ENCODE measurements around the gene ARHGEF40.
A peak's percentile ranks its signal among the peaks of the same experiment; 100 is the strongest.

Gene ARHGEF40

DNA sequence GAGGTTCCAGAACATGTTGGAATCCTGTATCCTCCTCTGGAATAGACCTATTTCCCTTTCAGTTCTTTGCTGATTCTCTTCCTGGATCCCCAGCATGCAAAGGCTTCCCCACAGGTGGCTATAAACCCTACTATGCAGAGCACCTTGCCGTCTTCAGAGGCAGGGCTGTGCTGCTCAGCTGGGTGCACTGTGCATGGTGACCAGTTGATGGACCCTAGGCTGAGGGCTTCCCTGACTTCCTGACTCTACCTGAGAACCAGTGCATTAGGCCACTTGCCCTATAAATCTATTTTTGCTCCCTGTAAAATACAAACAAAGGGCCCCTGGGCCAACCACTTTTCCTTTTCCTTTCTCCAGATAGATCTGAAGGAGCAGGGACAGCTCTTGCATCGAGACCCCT, 14.3 kb downstream of the ARHGEF40 start:
- DNase-seq: no peak

DNA sequence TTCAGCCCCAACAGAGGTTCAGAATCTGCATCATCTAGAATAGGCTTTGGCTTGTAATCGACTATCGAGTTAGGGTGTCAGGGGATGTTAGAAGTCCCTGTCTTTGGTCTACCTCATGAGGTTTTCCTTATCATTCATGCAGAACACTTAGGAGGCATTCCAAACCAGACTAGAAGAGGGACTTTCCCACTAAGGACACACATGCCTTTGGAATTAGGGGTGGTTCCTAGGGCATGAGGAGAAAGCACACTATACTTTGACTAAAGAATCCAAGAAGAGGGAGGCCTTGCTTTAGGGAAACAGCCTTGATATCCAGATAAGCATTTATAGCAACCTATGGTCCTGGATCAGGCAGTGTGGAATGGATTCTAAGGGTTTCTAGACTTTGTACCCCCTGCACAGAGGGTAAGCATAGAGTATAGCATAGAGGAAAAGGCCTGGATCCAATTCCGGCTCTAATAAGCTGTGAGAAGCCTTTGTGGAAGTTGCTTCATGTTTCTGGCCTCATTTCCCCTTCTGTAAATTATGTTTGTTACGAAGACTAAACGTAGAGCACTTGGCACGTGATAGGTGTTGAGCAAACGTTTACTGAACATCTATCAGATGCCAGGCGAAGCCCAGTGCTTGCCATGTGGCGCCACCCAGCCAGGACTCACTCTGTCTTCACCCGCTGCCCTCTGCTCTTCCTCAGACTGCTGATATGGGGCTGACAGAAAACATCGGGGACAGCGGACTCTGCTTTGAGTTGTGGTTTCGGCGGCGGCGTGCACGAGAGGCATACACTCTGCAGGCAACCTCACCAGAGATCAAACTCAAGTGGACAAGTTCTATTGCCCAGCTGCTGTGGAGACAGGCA, 15.1 kb downstream of the ARHGEF40 start:
- no peak for DNase-seq

DNA sequence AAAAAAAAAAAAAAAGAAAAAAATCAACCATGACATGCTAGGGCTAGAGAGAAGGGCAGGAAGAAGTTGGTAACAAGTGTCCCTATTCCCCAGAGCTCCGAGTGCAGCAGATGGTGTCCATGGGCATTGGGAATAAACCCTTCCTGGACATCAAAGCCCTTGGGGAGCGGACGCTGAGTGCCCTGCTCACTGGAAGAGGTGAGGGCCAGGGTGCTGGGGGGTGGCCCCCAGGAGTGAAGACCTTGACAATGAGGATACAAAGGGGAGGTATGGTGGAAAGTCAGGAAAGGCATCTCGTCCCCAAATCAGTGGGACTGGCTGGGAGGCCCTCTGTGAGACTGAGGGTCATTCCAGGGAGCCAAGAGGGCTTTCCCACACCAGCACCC, 16.8 kb downstream of the ARHGEF40 start:
- DNase-seq: no peak

DNA sequence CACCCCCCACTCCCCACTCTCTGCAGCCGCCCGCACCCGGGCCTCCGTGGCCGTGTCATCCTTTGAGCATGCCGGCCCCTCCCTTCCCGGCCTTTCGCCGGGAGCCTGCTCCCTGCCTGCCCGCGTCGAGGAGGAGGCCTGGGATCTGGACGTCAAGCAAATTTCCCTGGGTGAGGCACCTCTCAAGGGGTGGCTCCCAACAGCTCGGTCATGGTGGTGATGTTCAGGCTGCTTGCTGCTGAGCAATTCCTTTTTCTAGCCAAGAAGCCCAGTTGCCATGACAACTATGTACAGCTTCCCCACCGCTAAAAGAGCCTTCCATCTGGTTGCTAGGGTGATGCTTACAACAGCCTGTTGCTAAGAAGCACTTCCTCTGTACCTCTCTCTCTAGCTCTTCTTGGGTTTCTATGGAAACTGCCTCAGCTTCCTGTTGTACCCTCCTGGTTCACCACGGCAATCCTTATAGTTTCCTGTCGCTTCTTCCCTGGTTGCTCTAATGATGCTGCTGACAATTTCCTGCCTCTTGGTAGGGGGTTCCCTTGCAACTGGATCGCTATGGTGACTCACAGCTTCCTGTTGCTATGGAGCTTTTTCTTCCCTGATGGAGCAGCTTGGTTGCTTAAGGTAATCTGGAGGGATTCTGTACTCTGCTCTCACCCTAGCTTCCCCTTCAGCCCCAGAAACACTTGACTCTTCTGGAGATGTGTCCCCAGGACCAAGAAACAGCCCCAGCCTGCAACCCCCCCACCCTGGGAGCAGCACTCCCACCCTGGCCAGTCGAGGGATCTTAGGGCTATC, 17.4 kb downstream of the ARHGEF40 start:
- peak in 1 of 2 experiments; percentile 62 for DNase-seq

DNA sequence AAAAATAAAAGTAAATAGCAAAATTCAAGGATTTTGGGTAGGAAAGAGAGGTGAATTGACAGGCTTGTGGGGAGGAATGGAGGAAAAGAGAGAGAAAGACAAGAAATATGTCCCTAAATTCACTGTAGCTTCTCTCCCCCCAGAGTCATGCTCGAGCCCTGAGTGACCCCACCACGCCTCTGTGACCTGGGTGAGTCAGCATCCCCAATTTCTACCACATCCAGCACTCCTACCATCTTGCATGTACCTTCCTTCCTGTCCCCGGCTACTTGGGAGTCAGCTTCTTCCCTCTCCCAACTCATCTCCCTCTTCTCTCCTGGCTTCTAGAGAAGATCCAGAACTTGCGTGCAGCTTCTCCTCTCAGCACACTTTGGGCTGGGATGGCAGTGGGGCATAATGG, 18.6 kb downstream of the ARHGEF40 start:
- no peak for DNase-seq

DNA sequence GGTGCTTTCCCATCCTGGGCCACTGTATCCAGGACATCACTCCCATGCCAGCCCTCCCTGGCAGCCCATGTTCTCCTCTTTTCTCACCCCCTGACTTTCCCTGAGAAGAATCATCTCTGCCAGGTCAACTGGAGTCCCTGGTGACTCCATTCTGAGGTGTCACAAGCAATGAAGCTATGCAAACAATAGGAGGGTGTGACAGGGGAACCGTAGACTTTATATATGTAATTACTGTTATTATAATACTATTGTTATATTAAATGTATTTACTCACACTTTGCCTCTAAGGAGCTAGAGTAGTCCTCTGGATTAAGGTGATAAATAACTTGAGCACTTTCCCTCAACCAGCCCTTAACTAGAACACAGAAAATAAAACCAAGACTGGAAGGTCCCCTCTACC, 19.2 kb downstream of the ARHGEF40 start:
- no peak for DNase-seq

DNA sequence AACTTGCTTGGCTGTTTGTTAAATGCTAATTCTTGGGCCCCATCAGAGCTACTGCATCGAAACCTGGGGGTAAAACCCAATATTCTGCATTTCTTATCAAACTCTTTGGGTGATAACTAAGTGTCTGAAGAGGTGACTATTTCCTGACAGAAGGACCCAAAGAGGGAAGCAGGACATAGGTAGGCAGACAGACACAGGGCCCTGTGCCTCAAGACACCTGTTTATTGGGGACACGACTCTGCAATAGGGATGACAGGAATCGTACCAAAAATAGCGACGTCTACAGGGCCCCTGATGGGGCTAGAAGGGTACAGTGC, 19.7 kb downstream of the ARHGEF40 start:
- no peak for DNase-seq

DNA sequence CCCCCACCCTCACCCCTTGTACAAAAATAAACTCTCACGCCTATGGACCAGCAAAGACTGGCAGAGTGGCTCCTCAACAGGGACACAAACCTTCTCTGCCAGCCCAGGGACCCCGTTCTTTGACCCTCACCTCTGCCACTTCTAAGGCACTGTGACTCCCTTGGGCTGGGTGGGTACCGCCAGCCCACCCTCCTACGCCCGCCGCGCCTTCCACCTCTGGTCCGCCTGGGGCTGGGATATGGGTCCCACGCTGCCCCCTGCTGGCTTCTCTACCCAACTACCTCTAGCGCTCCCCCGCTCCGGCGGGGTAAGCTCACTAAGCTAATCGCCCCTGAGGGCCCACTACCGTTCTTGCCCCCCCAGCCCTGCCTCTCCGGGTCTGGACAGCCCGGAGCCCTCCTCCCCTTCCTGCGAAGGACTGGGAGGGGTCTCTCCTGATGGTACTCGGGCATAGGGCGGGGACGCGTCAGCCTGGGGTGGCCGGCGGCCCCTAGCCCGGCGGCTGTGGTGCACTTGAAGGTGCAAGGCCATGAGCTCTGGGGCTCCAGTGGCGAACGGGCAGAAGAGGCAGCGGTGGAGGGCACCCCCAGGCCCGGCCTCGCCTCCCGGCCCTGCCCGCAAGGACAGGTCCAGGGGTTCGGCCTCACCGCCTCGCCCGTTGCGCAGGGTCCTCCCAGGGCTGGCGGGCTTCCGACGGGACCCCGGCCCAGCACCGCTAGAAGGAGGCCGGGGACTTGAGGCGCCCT, 20.3 kb downstream of the ARHGEF40 start:
- no peak for DNase-seq

DNA sequence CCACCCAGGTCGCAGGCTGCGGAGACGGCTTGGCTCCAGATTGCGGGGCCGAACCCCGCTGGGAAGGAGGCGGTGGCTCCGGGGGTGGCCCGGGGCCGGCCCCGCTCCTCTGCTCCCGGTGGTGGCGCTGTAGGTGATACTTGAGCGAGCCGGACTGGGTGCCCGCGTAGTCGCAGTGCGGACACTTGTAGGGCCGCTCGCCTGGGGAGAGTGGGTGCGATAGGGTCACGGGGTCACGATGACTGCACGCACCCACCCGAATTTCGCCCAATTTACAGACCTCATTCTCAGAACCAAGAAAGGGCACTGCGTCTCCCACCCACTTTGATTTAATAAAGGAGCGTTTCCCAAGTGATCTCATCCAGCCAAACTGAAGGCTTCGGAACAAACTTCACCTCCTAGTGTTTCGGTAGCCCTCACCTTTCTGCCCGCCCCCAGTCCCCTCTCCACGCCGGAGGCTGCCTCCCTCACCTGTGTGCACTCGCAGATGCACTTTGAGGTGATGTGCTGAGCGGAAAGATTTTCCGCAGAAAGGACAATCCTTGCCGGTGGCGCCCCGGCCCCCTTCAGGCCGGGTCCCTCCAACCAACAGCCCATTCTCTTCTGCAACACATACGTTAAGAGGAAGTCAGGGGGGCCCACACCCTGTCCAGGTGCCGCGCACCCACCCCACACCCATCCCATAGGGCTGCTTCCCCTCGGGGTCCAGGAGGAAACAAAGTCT, 21.0 kb downstream of the ARHGEF40 start:
- no peak for DNase-seq

DNA sequence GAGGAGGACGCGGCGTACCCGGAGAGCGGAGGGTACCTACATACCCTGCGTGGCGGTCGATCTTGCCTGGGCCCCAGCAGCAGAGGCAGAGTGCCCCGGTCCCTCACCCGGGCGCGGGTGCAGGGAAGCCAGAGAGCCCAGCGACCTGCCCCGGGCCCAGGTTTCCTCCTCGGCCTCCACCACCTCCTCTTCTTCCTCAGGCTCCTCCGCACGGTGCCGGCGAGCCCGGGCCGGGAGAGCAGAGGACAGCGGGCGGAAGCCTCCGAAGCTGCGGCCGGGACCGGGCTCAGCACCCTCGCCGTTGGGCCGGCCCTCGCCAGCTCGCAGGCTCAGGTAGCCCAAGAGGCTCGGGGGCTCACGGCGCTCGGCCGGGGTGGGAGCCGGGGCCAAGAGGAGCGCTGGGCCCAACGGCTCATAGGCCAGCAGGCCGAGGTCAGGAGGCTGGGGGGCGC, 21.7 kb downstream of the ARHGEF40 start:
- no peak for DNase-seq

DNA sequence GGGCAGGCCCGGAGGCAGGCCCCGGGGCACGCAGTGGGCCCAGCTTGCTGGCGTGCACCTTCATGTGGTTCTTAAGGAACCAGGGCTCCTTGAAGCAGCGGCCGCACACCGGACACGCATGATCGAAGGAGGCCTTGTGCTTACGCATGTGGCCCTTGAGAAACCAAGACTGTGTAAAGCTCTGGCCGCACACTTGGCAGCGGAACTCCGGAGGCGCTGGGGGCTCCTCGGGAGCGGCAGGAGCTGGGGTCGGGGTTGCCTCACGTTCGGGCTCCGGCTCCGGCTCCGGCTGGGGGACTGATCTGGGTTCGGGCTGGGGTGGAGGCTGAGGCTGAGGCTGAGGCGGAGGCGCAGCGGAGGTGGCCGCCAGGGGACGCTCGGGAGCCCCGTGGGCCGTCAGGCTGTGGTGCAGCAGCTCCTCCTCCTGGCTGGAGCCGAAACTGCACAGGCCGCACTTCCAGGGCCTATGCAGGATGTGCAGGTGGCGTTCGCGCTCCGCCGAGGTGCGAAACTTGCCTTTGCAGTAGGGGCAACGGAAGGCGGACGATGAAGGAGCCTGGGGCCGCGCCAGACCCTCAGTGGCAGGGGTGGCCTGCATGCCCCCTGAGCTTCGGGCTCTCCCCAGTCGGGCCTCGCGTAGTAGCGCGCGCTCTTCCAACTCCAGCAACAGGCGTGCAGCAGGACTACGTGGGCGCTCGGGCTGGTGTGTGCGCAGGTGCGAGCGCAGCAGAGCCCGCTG, 22.3 kb downstream of the ARHGEF40 start:
- peak in 1 of 2 experiments; percentile 58 for DNase-seq

DNA sequence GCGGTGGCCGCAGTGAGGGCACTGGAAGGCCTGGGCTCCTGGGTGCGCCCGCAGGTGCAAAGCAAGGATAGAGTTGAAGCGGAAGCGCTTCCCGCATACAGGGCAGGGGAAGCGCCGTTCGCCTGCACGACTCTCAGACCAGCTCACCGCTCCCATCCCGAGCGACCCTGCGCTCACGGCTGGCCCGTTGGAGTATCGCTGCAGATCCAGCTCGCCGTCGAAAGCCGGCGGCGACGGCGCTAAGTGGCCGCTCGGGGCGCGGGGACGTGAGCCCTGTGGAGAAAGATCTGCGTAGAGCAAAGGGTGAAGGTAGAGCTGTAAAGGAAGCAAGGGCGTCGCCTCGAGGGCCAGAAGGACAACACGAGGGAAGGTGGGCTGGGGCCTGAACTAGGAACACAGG, 22.9 kb downstream of the ARHGEF40 start:
- DNase-seq: no peak

DNA sequence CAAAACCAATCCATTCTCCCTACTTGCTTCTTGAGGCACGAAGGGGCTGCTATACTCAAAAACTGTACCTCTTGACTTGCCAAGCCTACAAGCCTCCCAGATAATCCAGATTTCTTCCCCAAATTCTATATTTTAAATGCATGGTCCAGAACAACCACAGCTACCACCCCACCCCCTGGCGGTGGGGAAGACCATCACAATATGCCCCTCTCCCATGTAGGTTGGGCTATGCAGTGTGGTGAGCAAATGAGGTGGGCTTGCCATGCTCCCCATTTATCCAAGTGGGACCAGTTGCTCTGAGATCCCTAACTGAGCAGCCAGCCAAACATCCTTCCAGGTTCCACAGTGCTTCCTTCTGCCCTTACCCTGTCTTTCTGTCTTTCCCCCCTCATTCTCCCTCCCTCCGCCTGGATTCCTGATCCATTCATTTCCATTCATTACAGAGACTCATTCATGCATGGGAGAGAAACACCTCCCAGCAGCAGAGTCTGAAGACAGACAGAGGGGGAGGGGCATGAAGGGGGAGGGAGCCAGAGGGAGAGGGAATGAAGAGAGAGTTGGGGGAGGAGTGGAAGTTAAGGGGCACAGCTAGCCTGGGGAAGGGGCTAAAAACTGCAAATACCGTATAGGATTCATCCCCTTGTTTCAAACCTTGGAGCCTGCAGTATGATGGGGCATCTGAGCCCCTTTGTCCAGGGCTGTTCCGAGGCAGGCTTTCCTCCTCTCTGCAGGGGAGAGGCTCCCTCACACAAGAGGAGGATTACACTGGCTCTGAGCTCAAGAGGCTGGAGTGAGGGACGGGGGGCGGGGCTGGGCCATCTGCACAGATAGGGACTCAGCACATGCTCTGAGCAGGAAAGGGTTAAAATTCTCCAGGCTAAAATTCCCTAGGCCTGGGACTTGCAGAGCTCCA, 23.9 kb downstream of the ARHGEF40 start:
- peak; percentile 71 to 82 for DNase-seq

DNA sequence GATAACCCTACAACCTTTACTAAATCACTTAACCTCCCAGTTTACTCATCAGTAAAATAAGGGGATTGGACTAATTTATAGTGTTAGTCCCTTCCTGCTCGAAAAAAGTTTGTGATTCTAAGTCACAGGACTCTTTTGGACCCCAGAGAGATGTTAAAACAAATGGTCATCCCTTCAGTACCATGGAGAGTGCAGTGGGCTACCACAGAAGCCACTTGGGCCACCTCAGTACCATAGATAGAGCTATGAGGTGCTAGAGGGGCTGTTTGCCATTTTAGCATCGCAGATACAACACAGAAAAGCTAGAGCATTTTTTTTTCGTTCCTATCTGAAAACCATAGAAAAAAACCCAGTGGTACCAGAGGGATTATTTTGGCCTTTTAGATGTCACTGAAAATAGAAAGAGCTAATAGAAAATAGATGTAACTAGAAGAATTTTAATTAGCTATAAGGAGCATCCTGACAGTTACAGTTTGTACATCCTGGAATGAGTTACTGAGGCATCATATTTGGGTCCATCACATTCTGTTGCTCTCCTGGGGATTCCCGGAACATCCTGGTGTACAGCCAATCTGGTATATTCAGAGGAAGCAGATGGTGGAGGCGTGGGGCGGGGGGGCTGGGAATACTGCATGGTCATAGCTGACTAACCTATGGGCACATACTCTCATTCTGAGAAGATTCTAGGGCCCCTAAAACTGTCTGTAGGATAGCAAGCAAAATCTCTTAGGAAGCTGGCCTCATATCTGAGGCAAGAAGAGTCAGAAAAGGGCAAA, 25.5 kb downstream of the ARHGEF40 start:
- peak; percentile 34 to 85 for DNase-seq

DNA sequence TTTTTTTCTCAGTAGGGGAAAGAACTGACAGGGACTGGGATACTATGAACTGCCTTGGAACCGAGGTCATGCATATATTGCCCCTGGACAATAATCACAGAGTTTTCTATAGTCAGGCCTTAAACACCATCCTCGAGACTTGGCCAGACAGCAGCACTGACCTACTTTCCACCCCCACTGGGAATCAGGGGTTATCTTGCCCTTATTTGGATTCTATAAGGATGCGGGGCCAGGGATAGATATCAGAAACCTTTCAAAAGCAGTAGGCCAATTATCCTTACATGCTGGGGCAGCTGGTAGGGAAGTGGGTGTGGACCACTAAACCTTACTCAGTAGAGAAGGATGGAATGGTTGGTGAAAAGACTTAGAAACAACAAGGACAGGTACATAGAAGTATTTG, 26.3 kb downstream of the ARHGEF40 start:
- no peak for DNase-seq

DNA sequence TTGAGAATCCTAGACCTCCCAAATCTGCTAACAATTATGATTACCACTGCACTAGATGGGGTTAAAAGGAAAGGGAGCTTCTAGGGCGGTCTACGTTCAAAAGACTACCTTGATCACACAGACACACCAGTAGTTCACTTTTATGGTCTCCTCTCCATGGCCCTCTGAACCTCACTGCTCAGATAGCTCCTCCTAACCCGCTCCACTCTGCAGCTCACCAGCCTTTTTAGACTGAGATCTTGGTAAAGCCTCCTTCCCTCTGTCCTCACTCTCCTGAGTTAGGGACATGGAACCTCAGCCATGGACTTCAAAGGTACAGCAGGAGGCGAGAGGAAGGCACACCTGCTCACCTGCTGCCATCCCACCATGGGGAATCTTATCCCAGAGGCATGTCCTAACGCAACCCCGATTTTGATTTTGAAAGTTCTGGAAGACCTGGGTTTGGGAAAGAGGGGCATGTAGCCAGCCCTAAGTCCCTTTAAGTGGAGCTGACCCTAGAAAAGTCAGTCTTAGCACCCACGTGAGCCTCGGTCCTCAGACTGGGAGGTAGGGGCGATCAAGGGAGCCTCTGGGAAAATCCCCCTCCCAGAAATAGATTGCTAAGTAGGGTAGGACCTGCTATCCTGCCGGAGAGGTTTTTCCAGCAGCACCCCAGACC, 27.0 kb downstream of the ARHGEF40 start:
- DNase-seq: no peak

DNA sequence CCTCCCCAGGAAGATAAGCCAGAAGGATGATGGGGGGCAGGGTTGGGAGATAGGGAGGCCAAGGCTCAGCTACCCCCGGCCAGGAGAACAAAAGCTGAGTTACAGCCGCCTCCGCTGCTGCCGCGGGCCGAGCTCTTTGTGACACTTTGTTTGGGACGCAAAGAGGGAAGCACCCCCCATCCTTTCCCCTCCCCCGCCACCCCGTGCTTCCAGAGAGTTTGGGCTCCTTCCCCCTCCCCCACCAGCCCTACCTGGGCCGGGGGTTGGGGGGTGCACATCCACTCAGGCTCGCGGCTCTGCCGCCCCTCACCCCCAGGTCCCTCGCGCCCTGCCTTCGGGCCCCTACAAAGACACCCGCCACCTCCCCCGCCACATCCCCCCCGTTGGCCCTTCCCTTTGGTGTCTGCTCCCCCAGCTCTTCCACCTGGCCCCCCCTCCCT, 27.6 kb downstream of the ARHGEF40 start:
- DNase-seq: peak in 1 of 2 experiments; percentile 53

DNA sequence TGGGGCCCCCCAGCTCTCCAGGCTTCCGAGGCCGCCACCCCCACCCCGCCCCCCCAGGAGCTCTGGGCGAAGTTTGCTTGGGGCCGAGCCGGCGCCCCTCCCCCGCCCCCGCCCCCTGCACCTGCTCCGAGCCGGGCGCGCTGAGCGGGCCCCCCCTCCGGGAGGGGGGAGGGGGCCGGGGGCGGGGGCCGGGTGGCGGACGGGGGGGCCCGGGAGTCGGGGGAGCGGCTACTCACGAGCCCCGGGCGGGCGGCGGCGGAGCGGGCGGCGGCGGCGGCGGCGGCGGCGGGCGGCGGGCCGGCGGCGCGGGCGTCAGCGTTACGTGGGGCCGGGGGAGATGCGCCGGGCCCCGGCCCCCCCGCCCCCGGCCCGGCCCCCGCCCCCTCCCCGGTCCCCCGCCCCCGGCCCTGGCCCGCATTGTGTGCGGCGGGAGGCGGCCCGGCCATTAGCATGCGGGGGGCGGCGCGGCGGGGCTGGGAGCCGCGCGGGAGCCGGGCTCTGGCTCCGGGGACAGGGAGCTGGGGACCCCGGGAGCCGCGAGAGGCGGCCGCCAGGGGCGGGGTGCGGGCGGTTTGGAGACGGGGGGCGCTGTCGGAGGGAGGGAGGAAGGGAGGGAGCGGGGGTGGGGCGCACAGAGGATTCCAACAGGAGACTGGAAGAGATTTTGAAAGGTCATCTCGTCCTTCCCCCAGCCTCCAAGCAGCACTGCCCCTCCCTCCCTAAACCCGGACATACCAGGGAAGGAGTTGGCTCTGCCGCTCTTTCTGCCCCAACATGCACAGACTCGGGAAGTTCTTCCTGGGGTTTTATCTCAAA, 28.2 kb downstream of the ARHGEF40 start, which contains the start of gene ZNF219:
Gene ZNF219, minus strand, starts transcription at position 580 of the 816 bp plus-strand sequence. CDS start 5,064 bp downstream, outside the sequence.
- peak; percentile 41 to 63 for DNase-seq

All from NCI-H446 (cell line).